ENCODE results near the gene AGO1.
"Not testable (repeated sequence)": the region's sequence is repeated elsewhere in the genome, so short reads cannot be mapped to it uniquely, and the experiment has no call there.

The AGO1 gene

DNA sequence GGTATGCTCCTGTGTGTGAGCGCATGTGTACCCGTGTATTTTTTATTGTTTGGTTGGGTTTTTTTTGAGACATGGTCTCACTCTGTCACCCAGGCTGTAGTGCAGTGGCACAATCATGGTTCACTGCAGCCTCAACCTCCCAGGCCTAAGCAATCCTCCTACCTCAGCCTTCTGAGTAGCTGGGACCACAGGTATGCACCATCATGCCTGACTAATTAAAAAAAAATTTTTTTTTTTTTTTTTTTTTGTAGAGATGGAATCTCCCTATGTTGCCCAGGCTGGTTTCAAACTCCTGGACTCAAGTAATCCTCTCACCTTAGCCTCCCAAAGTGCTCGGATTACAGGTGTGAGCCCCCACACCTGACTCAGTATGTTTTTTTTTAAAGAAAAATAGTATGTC lies 89.6 kb downstream of the AGO1 start:
- DNase-seq (ENCODE audit: low read depth in 2 of 2), result not testable (repeated sequence)

DNA sequence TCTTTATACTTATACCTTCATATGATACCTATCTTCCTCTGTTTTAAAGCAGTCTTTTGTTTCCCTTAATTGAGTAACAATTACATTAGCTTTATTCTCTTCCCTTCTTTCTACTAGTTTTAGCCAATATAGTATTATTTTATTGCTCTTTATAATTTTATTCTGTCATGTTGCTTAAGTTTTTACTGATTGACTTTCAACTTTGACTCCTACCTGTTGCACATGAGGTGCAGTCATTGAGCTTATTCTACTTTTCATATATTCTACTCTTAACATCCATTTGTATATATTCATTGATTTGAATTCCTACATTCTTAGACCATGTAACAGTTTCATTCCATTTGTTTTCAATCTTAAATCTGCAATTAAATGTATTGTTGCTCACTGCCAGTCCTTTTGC lies 97.1 kb downstream of the AGO1 start:
- no peak for DNase-seq (ENCODE audit: low read depth in 2 of 2)

Measured in stimulated activated CD4-positive, alpha-beta T cell treated with anti-CD3 and anti-CD28 coated beads, Interleukin-1b, Interleukin-23, amount 100 ng/mL, for 4 hours (primary cell).